ENCODE measurements around the gene SPO11.

SPO11 gene

GRCh38 chr20:57309544-57310115 lies 20.0 kb upstream of the SPO11 start:
- Histone ChIP-seq H3K4me3 (ENCODE audit: insufficient read depth, low read depth, low read length) (no peak overlapping the region), H3K9me3 (ENCODE audit: control insufficient read depth, low read length) (no peaks in the 10 kb centered on the region), H3K4me1 (ENCODE audit: control insufficient read depth, insufficient read depth, low read length) (peaks cover 3% of the 10 kb centered on the region), H3K36me3 (ENCODE audit: control insufficient read depth, insufficient read depth, low read length) (no peaks in the 10 kb centered on the region), H3K27ac (ENCODE audit: insufficient read depth, low read depth, low read length, poor library complexity, severe bottlenecking) (no peak overlapping the region), H3K27me3 (ENCODE audit: control insufficient read depth, insufficient read depth, low read length, poor library complexity, severe bottlenecking) (no peaks in the 10 kb centered on the region)
- 93 to 94% methylated on average over 9 of the region's 9 CpGs for WGBS, 2 experiments

- WGBS, 2 experiments = 96 to 97% methylated on average over 11 of the region's 11 CpGs
- H3K27me3 ChIP-seq (ENCODE audit: control insufficient read depth, insufficient read depth, low read length, poor library complexity, severe bottlenecking) = no peaks in the 10 kb centered on the region
- peaks cover 3% of the 10 kb centered on the region for H3K4me1 ChIP-seq (ENCODE audit: control insufficient read depth, insufficient read depth, low read length)
- H3K36me3 ChIP-seq (ENCODE audit: control insufficient read depth, insufficient read depth, low read length) = no peaks in the 10 kb centered on the region
- H3K9me3 ChIP-seq (ENCODE audit: control insufficient read depth, low read length) = no peaks in the 10 kb centered on the region
- no peak overlapping the region for H3K27ac ChIP-seq (ENCODE audit: insufficient read depth, low read depth, low read length, poor library complexity, severe bottlenecking)
- no peak overlapping the region for H3K4me3 ChIP-seq (ENCODE audit: insufficient read depth, low read depth, low read length)
These were observed 18.6 kb upstream of the SPO11 start for GRCh38 chr20:57310821-57311514.

GRCh38 chr20:57312138-57312537 lies 17.5 kb upstream of the SPO11 start:
- H3K27me3 ChIP-seq (ENCODE audit: control insufficient read depth, insufficient read depth, low read length, poor library complexity, severe bottlenecking) = no peaks in the 10 kb centered on the region
- WGBS, 2 experiments = 94 to 98% methylated on average over 6 of the region's 6 CpGs
- peaks cover 3% of the 10 kb centered on the region for H3K4me1 ChIP-seq (ENCODE audit: control insufficient read depth, insufficient read depth, low read length)
- no peak overlapping the region for H3K27ac ChIP-seq (ENCODE audit: insufficient read depth, low read depth, low read length, poor library complexity, severe bottlenecking)
- H3K9me3 ChIP-seq (ENCODE audit: control insufficient read depth, low read length) = no peaks in the 10 kb centered on the region
- no peak overlapping the region for H3K4me3 ChIP-seq (ENCODE audit: insufficient read depth, low read depth, low read length)
- no peaks in the 10 kb centered on the region for H3K36me3 ChIP-seq (ENCODE audit: control insufficient read depth, insufficient read depth, low read length)

- Histone ChIP-seq H3K36me3 (ENCODE audit: control insufficient read depth, insufficient read depth, low read length) (no peaks in the 10 kb centered on the region), H3K27me3 (ENCODE audit: control insufficient read depth, insufficient read depth, low read length, poor library complexity, severe bottlenecking) (no peaks in the 10 kb centered on the region), H3K27ac (ENCODE audit: insufficient read depth, low read depth, low read length, poor library complexity, severe bottlenecking) (no peak overlapping the region), H3K9me3 (ENCODE audit: control insufficient read depth, low read length) (no peaks in the 10 kb centered on the region), H3K4me3 (ENCODE audit: insufficient read depth, low read depth, low read length) (no peak overlapping the region), H3K4me1 (ENCODE audit: control insufficient read depth, insufficient read depth, low read length) (peaks cover 3% of the 10 kb centered on the region)
- 83 to 88% methylated on average over 5 of the region's 5 CpGs for WGBS, 2 experiments
These were observed 16.4 kb upstream of the SPO11 start for GRCh38 chr20:57313230-57313629.

- WGBS, 2 experiments = 94 to 95% methylated on average over 5 of the region's 5 CpGs
- Histone ChIP-seq H3K27ac (ENCODE audit: insufficient read depth, low read depth, low read length, poor library complexity, severe bottlenecking) (no peak overlapping the region), H3K27me3 (ENCODE audit: control insufficient read depth, insufficient read depth, low read length, poor library complexity, severe bottlenecking) (no peaks in the 10 kb centered on the region), H3K4me3 (ENCODE audit: insufficient read depth, low read depth, low read length) (no peak overlapping the region), H3K9me3 (ENCODE audit: control insufficient read depth, low read length) (no peaks in the 10 kb centered on the region), H3K36me3 (ENCODE audit: control insufficient read depth, insufficient read depth, low read length) (no peaks in the 10 kb centered on the region), H3K4me1 (ENCODE audit: control insufficient read depth, insufficient read depth, low read length) (no peaks in the 10 kb centered on the region)
These were observed 15.7 kb upstream of the SPO11 start for GRCh38 chr20:57313951-57314350.

- H3K27me3 ChIP-seq (ENCODE audit: control insufficient read depth, insufficient read depth, low read length, poor library complexity, severe bottlenecking) = peaks cover 2% of the 10 kb centered on the region
- no peaks in the 10 kb centered on the region for H3K9me3 ChIP-seq (ENCODE audit: control insufficient read depth, low read length)
- H3K36me3 ChIP-seq (ENCODE audit: control insufficient read depth, insufficient read depth, low read length) = no peaks in the 10 kb centered on the region
- H3K4me3 ChIP-seq (ENCODE audit: insufficient read depth, low read depth, low read length) = no peak overlapping the region
- no peak overlapping the region for H3K27ac ChIP-seq (ENCODE audit: insufficient read depth, low read depth, low read length, poor library complexity, severe bottlenecking)
- H3K4me1 ChIP-seq (ENCODE audit: control insufficient read depth, insufficient read depth, low read length) = no peaks in the 10 kb centered on the region
- WGBS, 2 experiments = 92 to 95% methylated on average over 8 of the region's 8 CpGs
These were observed 14.3 kb upstream of the SPO11 start for GRCh38 chr20:57315083-57315975.

GRCh38 chr20:57315976-57316480 lies 13.6 kb upstream of the SPO11 start:
- WGBS, 2 experiments = 93 to 94% methylated on average over 8 of the region's 8 CpGs
- no peaks in the 10 kb centered on the region for H3K9me3 ChIP-seq (ENCODE audit: control insufficient read depth, low read length)
- no peaks in the 10 kb centered on the region for H3K36me3 ChIP-seq (ENCODE audit: control insufficient read depth, insufficient read depth, low read length)
- no peak overlapping the region for H3K4me3 ChIP-seq (ENCODE audit: insufficient read depth, low read depth, low read length)
- H3K4me1 ChIP-seq (ENCODE audit: control insufficient read depth, insufficient read depth, low read length) = no peaks in the 10 kb centered on the region
- peaks cover 7% of the 10 kb centered on the region for H3K27me3 ChIP-seq (ENCODE audit: control insufficient read depth, insufficient read depth, low read length, poor library complexity, severe bottlenecking)
- no peak overlapping the region for H3K27ac ChIP-seq (ENCODE audit: insufficient read depth, low read depth, low read length, poor library complexity, severe bottlenecking)

GRCh38 chr20:57316795-57317201 lies 12.8 kb upstream of the SPO11 start:
- peaks cover 15% of the 10 kb centered on the region for H3K27me3 ChIP-seq (ENCODE audit: control insufficient read depth, insufficient read depth, low read length, poor library complexity, severe bottlenecking)
- no peak overlapping the region for H3K27ac ChIP-seq (ENCODE audit: insufficient read depth, low read depth, low read length, poor library complexity, severe bottlenecking)
- WGBS, 2 experiments = 93 to 94% methylated on average over 9 of the region's 9 CpGs
- no peaks in the 10 kb centered on the region for H3K9me3 ChIP-seq (ENCODE audit: control insufficient read depth, low read length)
- H3K4me1 ChIP-seq (ENCODE audit: control insufficient read depth, insufficient read depth, low read length) = no peaks in the 10 kb centered on the region
- H3K4me3 ChIP-seq (ENCODE audit: insufficient read depth, low read depth, low read length) = no peak overlapping the region
- H3K36me3 ChIP-seq (ENCODE audit: control insufficient read depth, insufficient read depth, low read length) = no peaks in the 10 kb centered on the region

- Histone ChIP-seq H3K27me3 (ENCODE audit: control insufficient read depth, insufficient read depth, low read length, poor library complexity, severe bottlenecking) (peaks cover 20% of the 10 kb centered on the region), H3K27ac (ENCODE audit: insufficient read depth, low read depth, low read length, poor library complexity, severe bottlenecking) (no peak overlapping the region), H3K36me3 (ENCODE audit: control insufficient read depth, insufficient read depth, low read length) (no peaks in the 10 kb centered on the region), H3K9me3 (ENCODE audit: control insufficient read depth, low read length) (no peaks in the 10 kb centered on the region), H3K4me1 (ENCODE audit: control insufficient read depth, insufficient read depth, low read length) (no peaks in the 10 kb centered on the region), H3K4me3 (ENCODE audit: insufficient read depth, low read depth, low read length) (no peak overlapping the region)
- 91 to 94% methylated on average over 8 of the region's 8 CpGs for WGBS, 2 experiments
These were observed 12.3 kb upstream of the SPO11 start for GRCh38 chr20:57317316-57317788.

All from ectodermal cell (in vitro differentiated cells).